DOHH2 (cell line): ENCODE results near the gene FGD4.

Source experiments
- CTCF ChIP-seq: fragments of 200-600 bp; sonication (generic); IDR thresholded peaks from one replicate; pipeline ENCODE4 v1.5.1; 2014; ENCODE audit warnings: antibody characterized with exemption, mild to moderate bottlenecking, low read depth, low read length; ENCODE audit not compliant: poor library complexity, severe bottlenecking
- EZH2phosphoT487 ChIP-seq: fragments of 200-600 bp; sonication (generic); IDR thresholded peaks from 2 replicates; pipeline ENCODE4 v1.6.1; 2017; ENCODE audit warnings: borderline replicate concordance, mild to moderate bottlenecking, antibody characterized with exemption, low read length, moderate library complexity, mixed read lengths

GRCh38 chr12:32445356-32445755, 46.0 kb downstream of the FGD4 start:
- TF ChIP-seq CTCF: no peak
- TF ChIP-seq EZH2phosphoT487: no peak
